Ishikawa (cell line): ENCODE results near the gene TRIM16.
A peak's percentile ranks its signal among the peaks of the same experiment; 100 is the strongest.
"Not testable (repeated sequence)": the region's sequence is repeated elsewhere in the genome, so short reads cannot be mapped to it uniquely, and the experiment has no call there.

Experiments
- CEBPB ChIP-seq: IDR thresholded peaks from 2 replicates; pipeline ENCODE4 v1.6.1; 2012
- CREB1 ChIP-seq: IDR thresholded peaks from 2 replicates; pipeline ENCODE4 v1.6.1; 2012; ENCODE audit warnings: low read depth
- EGR1 ChIP-seq: IDR thresholded peaks from 2 replicates; pipeline ENCODE4 v1.6.1; 2012
- EP300 ChIP-seq: IDR thresholded peaks from 2 replicates; pipeline ENCODE4 v1.6.1; 2012; ENCODE audit warnings: borderline replicate concordance
- FOXM1 ChIP-seq: IDR thresholded peaks from 2 replicates; pipeline ENCODE4 v1.6.1; 2012; ENCODE audit warnings: low read depth, borderline replicate concordance
- NFIC ChIP-seq: IDR thresholded peaks from 2 replicates; pipeline ENCODE4 v1.6.1; 2012
- RAD21 ChIP-seq: IDR thresholded peaks from 2 replicates; pipeline ENCODE4 v1.6.1; 2012; ENCODE audit warnings: low read depth
- TAF1 ChIP-seq: IDR thresholded peaks from 2 replicates; pipeline ENCODE4 v1.6.1; 2012; ENCODE audit warnings: low read depth, mild to moderate bottlenecking
- TCF12 ChIP-seq: IDR thresholded peaks from 2 replicates; pipeline ENCODE4 v1.6.1; 2012; ENCODE audit warnings: low read depth
- TEAD4 ChIP-seq: IDR thresholded peaks from 2 replicates; pipeline ENCODE4 v1.6.1; 2012
- YY1 ChIP-seq: IDR thresholded peaks from 2 replicates; pipeline ENCODE4 v1.6.1; 2012; ENCODE audit warnings: low read depth
- ZBTB7A ChIP-seq: IDR thresholded peaks from 2 replicates; pipeline ENCODE4 v1.6.1; 2012; ENCODE audit warnings: low read depth
- TF ChIP-seq, protein P1 (sequence below): IDR thresholded peaks from 2 replicates; pipeline ENCODE4 v1.6.1; 2012
- TF ChIP-seq, protein P2 (sequence below): IDR thresholded peaks from 2 replicates; pipeline ENCODE4 v1.6.1; 2012
- TF ChIP-seq, protein P3 (sequence below): IDR thresholded peaks from 2 replicates; pipeline ENCODE4 v1.6.1; 2012; ENCODE audit warnings: low read depth, mild to moderate bottlenecking

TRIM16 gene

DNA sequence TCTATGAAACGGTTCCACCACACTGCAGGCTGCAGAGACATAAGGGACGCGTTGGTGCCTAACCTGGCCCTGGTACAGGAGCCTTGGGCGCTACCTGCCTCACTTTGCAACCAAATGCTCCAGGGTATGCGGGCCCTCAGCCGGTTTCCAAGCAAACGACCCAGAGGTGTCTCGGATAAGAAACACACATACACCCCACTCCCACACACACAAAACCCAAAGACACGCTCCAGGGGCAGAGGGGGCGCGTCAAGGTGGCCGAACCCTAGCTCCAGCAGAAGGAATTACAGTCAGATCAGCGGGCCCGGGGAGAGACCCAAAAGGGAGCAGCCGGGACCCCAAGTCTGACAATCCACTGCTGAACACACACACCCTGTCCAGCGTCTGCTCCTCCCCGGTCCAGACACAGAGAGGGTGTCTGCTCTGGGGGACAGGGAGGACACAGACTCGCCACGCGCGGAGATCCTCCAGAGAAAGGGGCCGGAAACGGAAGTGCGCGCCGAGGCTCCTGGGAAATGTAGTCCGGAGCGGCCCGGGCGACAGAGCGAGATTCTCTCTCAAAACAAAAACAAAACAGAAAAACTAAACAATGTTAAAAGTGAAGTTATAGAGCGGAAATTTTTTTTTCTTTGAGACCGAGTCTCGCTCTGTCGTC, at the start of gene TRIM16:
Gene TRIM16, minus strand, starts transcription at position 488 of the 655 bp plus-strand sequence. CDS start 32,702 bp downstream, outside the sequence.
- peak; percentile 59; the same call in 1 of the 2 replicates for TF ChIP-seq TAF1

DNA sequence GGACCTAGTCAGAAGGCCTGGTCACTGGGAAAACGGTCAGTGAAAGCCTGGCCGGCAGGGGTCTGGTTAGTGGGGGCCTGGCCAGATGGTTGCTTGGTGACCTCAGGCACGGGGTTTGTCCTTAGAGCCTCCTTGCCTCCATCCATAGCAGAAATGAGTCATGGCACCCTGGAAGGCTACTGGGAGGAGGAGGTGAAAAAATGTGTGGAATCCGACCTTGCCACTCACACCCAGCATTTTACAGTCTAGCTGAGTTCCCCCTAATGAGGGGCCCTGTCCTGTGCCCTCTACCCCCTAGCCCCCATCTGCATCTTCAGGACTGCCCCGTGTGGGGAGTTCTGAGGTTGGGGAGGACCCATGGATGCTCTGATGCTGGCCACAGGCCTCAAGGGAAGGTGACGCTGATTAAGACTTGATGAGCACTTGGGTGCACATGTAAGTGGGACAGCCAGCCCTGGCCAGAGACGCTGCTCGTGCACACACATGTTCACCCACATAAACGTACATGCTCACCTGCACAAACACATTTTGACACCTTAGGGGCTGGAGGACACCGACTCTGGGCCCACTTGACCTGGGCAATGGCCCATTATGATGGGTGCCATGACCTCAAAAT, 49.2 kb upstream of the TRIM16 start:
- peak; percentile 63 for TF ChIP-seq TEAD4
- peak; percentile 33; the same call in 1 of the 2 replicates for TF ChIP-seq EP300

DNA sequence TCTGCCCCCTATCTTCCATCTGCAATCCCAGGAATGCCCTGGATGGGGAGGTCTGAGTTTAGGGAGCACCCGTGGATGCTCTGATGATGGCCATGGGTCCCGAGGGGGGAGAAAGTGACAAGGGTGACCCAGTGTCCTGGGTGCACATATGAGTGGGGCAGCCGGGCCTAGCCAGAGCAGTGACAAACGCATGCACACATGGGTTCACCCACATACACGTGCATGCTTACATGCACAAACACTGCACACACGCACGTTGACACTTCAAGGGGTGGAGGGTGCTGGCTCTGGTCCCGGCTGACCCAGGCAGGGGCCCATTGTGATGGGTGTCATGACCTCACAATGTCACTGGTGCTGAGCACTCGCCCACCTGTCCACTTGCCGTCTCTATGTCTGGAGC, 47.8 kb upstream of the TRIM16 start, which contains the start of gene TBC1D26:
Gene TBC1D26, plus strand, starts transcription at position 384 of the 400 bp plus-strand sequence. CDS start 3,066 bp downstream, outside the sequence.
- TF ChIP-seq TAF1, YY1: not testable (repeated sequence)
- TF ChIP-seq, protein P1, sequence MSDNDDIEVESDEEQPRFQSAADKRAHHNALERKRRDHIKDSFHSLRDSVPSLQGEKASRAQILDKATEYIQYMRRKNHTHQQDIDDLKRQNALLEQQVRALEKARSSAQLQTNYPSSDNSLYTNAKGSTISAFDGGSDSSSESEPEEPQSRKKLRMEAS = not testable (repeated sequence)

DNA sequence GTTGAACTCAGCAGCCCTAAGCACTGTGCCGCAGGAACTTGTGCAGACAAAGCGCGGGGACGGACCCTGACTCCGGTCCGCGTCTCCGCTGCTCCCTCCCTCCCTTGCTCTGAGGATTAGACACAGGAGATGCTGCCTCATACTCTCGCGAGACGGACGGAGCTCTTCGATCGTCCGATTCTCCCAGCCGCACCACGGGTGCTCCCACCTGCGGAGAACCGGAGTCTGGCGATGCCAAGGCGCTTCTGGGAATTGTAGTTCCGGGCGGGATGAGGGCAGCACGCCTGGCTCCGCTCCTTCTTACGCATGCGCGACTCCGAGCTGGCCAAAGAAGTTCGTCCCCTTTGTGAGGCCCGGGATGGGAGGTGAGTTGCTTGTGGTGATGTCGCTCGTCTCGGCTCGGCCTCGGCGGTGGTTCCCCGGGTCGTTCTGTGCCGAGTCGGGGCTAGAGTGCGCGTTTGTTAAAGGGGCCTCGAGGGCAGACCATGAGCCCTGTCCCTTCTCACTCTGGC, 15.4 kb upstream of the TRIM16 start, which contains the start of gene ZNF286A:
Gene ZNF286A, plus strand, starts transcription at position 340 of the 512 bp plus-strand sequence. CDS start 578 bp downstream, outside the sequence.
- TF ChIP-seq TCF12 (peak; percentile 34; the same call in 1 of the 2 replicates), NFIC (0 out of 2 replicates have a peak, but pooled peaks have one; percentile 37), TAF1 (peak; percentile 60), YY1 (0 out of 2 replicates have a peak, but pooled peaks have one; percentile 48)
- TF ChIP-seq, protein P2, sequence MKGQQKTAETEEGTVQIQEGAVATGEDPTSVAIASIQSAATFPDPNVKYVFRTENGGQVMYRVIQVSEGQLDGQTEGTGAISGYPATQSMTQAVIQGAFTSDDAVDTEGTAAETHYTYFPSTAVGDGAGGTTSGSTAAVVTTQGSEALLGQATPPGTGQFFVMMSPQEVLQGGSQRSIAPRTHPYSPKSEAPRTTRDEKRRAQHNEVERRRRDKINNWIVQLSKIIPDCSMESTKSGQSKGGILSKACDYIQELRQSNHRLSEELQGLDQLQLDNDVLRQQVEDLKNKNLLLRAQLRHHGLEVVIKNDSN = peak; percentile 77
- TF ChIP-seq, protein P1 = peak; percentile 70; the same call in 1 of the 2 replicates

DNA sequence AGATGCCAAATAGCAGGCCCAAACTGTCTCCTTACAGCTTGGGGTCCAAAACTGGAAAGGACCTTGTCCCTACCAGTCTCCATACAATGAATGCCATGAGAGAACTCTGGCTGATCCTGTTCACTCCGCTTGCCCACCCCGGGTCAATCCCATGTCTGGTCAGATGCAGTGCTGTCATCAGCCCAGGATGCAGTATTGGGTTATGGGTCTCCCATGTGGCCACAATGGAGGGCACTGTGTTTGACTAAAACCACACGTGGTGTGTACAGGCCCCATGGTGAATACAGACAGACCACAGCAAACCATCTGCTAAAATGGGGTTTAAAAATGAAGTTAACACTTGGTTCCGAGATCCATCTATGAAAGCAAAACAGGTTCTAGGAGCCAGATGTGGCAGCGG, 20.4 kb downstream of the TRIM16 start:
- no peak for TF ChIP-seq FOXM1
- no peak for TF ChIP-seq EP300

DNA sequence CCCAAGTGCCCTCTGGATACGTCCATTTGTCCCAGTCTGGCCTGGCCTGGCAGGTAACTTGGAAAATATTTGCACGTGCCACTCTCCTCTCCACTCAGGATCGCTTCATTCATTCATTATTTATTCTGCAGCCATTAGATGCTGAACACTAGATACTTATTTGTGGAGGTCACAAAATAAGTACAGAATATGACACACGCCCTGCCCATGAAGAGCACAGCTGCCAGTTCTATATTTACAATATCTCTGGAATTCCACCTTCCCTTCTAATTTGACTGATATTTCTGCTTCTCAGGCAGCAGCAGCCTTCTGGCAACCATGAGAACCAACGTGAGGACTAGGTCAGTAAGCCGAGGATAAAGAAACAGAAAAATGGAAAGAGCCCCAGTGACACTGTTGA, 20.9 kb downstream of the TRIM16 start:
- TF ChIP-seq, protein P1 = no peak
- no peak for TF ChIP-seq ZBTB7A
- TF ChIP-seq NFIC = no peak
- no peak for TF ChIP-seq RAD21
- no peak for TF ChIP-seq TEAD4
- TF ChIP-seq, protein P2 = no peak
- TF ChIP-seq CEBPB = no peak

DNA sequence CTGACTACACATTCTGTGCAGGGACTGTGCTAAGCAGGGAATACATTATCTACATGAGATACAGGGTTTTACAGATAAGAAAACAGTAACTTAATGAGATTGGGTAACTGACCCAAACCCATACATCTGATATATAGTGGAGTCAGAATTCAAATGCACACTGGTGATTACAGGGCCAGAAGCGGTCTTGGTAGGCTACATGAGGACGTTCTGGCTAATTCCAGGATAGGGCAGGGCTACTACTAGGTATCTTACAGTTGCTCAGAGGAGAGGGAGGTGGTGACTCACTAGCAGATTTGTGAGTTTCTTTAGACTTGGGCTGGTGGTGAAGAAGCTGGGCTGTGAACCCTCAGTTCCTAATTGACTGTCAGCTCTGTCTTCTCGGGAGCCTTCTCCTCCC, 21.4 kb downstream of the TRIM16 start:
- TF ChIP-seq, protein P2 = no peak
- TF ChIP-seq TEAD4 (no peak), ZBTB7A (no peak), RAD21 (no peak), NFIC (no peak), CREB1 (no peak), EGR1 (no peak), TCF12 (no peak), FOXM1 (no peak), EP300 (no peak)
- TF ChIP-seq, protein P3, sequence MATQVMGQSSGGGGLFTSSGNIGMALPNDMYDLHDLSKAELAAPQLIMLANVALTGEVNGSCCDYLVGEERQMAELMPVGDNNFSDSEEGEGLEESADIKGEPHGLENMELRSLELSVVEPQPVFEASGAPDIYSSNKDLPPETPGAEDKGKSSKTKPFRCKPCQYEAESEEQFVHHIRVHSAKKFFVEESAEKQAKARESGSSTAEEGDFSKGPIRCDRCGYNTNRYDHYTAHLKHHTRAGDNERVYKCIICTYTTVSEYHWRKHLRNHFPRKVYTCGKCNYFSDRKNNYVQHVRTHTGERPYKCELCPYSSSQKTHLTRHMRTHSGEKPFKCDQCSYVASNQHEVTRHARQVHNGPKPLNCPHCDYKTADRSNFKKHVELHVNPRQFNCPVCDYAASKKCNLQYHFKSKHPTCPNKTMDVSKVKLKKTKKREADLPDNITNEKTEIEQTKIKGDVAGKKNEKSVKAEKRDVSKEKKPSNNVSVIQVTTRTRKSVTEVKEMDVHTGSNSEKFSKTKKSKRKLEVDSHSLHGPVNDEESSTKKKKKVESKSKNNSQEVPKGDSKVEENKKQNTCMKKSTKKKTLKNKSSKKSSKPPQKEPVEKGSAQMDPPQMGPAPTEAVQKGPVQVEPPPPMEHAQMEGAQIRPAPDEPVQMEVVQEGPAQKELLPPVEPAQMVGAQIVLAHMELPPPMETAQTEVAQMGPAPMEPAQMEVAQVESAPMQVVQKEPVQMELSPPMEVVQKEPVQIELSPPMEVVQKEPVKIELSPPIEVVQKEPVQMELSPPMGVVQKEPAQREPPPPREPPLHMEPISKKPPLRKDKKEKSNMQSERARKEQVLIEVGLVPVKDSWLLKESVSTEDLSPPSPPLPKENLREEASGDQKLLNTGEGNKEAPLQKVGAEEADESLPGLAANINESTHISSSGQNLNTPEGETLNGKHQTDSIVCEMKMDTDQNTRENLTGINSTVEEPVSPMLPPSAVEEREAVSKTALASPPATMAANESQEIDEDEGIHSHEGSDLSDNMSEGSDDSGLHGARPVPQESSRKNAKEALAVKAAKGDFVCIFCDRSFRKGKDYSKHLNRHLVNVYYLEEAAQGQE = no peak
- TF ChIP-seq, protein P1 = no peak
